HepG2 (cell line): ENCODE measurements around the gene KAZN. TPM values are rescaled to one million over a fixed set of nuclear protein-coding genes. Genes with fewer than 3 reads are reported as not detected.

Experiments used
- ATAC-seq: fragments of 200-7000 bp; cut with Tn5 transposase; 3 replicates; pipeline ENCODE4 v1.9.1; 2020; ENCODE audit warnings: mild to moderate bottlenecking, moderate library complexity
- BruUV-seq: library from RNA; stranded (reverse); fragments of 400-500 nt; replicated peaks from 2 replicates; lab custom pipeline; 2021; lab: Mats Ljungman, UMichigan
- CTCF ChIA-PET: fragments of 300-600 bp; formaldehyde crosslinking; extraction: SDS; loops from one replicate; lab custom pipeline; 2021; ENCODE audit warnings: low total read pairs, inconsistent platforms, low intra/inter-chr PET ratio; lab: Yijun Ruan, JAX
- POLR2A ChIA-PET: fragments of 350-600 bp; sonication (Branson Sonifier 250); formaldehyde crosslinking; loops from one replicate; lab custom pipeline; 2020; ENCODE audit warnings: antibody characterized with exemption, inconsistent platforms; lab: Yijun Ruan, JAX
- DNase-seq: peaks from one replicate; pipeline ENCODE4 v3.0.0-alpha.2; 2015; ENCODE audit warnings: low spot score
- FAIRE-seq: peaks from 3 replicates; lab custom pipeline; 2011; peaks lifted over from hg19 to GRCh38; lab: Jason Lieb, UNC
- H2AFZ ChIP-seq: one replicate; pipeline ENCODE4 v1.6.1; 2011; ENCODE audit warnings: low read length, inconsistent platforms
- H3K27ac ChIP-seq: fragments of 300-600 bp; 3 replicates; pipeline ENCODE4 v1.8.0; 2011; ENCODE audit warnings: mixed run types, mild to moderate bottlenecking, mixed read lengths, low read length, inconsistent platforms; ENCODE audit not compliant: insufficient read depth; ENCODE audit errors: extremely low read length
- H3K27me3 ChIP-seq, 2 experiments: fragments of 200-600 bp in 1 of 2; 2 replicates in 1 of 2; 3 replicates in 1 of 2; pipeline versions ENCODE4 v1.6.0 to v1.8.0; 2011; ENCODE audit warnings: low read length in 2 of 2, mild to moderate bottlenecking in 2 of 2, moderate library complexity in 2 of 2, inconsistent platforms in 1 of 2; ENCODE audit not compliant: insufficient read depth in 2 of 2, control insufficient read depth in 1 of 2
- H3K36me3 ChIP-seq, 2 experiments: fragments of 200-600 bp in 1 of 2; replicated peaks in 1 of 2; 2 replicates in 1 of 2; 3 replicates in 1 of 2; pipeline versions ENCODE4 v1.5.1 to v1.8.0; 2011; ENCODE audit warnings: low read length in 2 of 2, inconsistent platforms in 1 of 2; ENCODE audit not compliant: insufficient read depth in 2 of 2, control insufficient read depth in 1 of 2
- H3K4me1 ChIP-seq: 2 replicates; pipeline ENCODE4 v1.5.1; 2012; ENCODE audit warnings: low read length, inconsistent platforms; ENCODE audit not compliant: insufficient read depth
- H3K4me2 ChIP-seq: 2 replicates; pipeline ENCODE4 v1.6.0; 2011; ENCODE audit warnings: low read depth, low read length, inconsistent platforms
- H3K4me3 ChIP-seq, 3 experiments: fragments of 200-600 bp in 1 of 3; sonication (generic), shearing (Covaris generic) in 1 of 3; replicated peaks in 1 of 3; 2 replicates each; pipeline ENCODE4 v1.5.1; 2011 to 2016; ENCODE audit warnings: low read length in 3 of 3, inconsistent platforms in 2 of 3, low read depth in 2 of 3, mild to moderate bottlenecking in 2 of 3, control low read depth in 1 of 3, mixed read lengths in 1 of 3; ENCODE audit not compliant: insufficient read depth in 1 of 3
- H3K79me2 ChIP-seq: one replicate; pipeline ENCODE4 v1.6.1; 2011; ENCODE audit warnings: low read length, inconsistent platforms; ENCODE audit not compliant: insufficient read depth
- H3K9ac ChIP-seq: 2 replicates; pipeline ENCODE4 v1.6.0; 2011; ENCODE audit warnings: mild to moderate bottlenecking, low read depth, low read length, inconsistent platforms; ENCODE audit not compliant: insufficient read depth
- H3K9me3 ChIP-seq: 2 replicates; pipeline ENCODE4 v1.5.1; 2012; ENCODE audit warnings: mild to moderate bottlenecking, low read length
- H4K20me1 ChIP-seq: 2 replicates; pipeline ENCODE4 v1.6.0; 2011; ENCODE audit warnings: inconsistent platforms, mild to moderate bottlenecking, low read length, moderate library complexity; ENCODE audit not compliant: insufficient read depth
- ASH2L ChIP-seq: fragments of 300-600, 200-600 bp; sonication (generic); IDR thresholded peaks from 2 replicates; pipeline ENCODE4 v1.7.0; 2017; ENCODE audit warnings: low read depth, mild to moderate bottlenecking, moderate library complexity, mixed read lengths, low read length; ENCODE audit not compliant: insufficient read length
- ZNF280B ChIP-seq: sonication (generic); formaldehyde crosslinking; IDR thresholded peaks from 2 replicates; pipeline ENCODE4 v1.5.0; 2020; ENCODE audit warnings: missing genetic modification reagents, mild to moderate bottlenecking, borderline replicate concordance
- ZNF549 ChIP-seq: sonication (generic); formaldehyde crosslinking; IDR thresholded peaks from 2 replicates; pipeline ENCODE4 v1.5.0; 2020; ENCODE audit warnings: missing genetic modification reagents
- ZNF737 ChIP-seq: sonication (generic); formaldehyde crosslinking; IDR thresholded peaks from 2 replicates; pipeline ENCODE4 v1.5.0; 2020; ENCODE audit warnings: missing genetic modification reagents, mild to moderate bottlenecking, borderline replicate concordance
- ZSCAN5A ChIP-seq: sonication (generic); formaldehyde crosslinking; IDR thresholded peaks from 2 replicates; pipeline ENCODE4 v1.8.0; 2022; ENCODE audit warnings: mild to moderate bottlenecking, missing genetic modification reagents, borderline replicate concordance
- WGBS: methylation state at CpG from one replicate; pipeline ENCODE4 v1.1.6; 2017; ENCODE audit warnings: low lambda C conversion rate; 5-methylcytosine and 5-hydroxymethylcytosine counted together
- in situ Hi-C: cut with HindIII; loops from 2 replicates; pipeline ENCODE4 v1.10.0; 2017; ENCODE audit warnings: low pct_unique_long_range_greater_than_20kb; ENCODE audit not compliant: extremely low pct_ligation_motif_present
- intact Hi-C: fragments of 100-400 bp; cut with micrococcal nuclease; formaldehyde crosslinking; loops from one replicate; pipeline ENCODE4 v1.10.0; 2022; ENCODE audit not compliant: unreplicated experiment
- polyA plus RNA-seq, 8 experiments: library from polyadenylated mRNA; depleted of rRNA in 3 of 8; stranded (reverse) in 7 of 8; unstranded in 1 of 8; fragments of >200 nt; fragmentation: Illumina TruSeq in 4 of 8; extraction: Trizol in 4 of 8; gene quantifications; 2 replicates each; pipeline versions ENCODE4 v1.2.1 to v1.2.3, GENCODE V29; 2011 to 2016; ENCODE audit warnings: low read depth in 4 of 8, missing spikeins in 1 of 8, mixed read lengths in 1 of 8; ENCODE audit not compliant: insufficient read depth in 1 of 8
- total RNA-seq, 5 experiments: library from RNA; depleted of rRNA; stranded (reverse); fragments of >200 nt; fragmentation: Illumina TruSeq; extraction: Trizol; gene quantifications; 2 replicates each; pipeline ENCODE4 v1.2.3, GENCODE V29; 2016; ENCODE audit warnings: low read depth in 1 of 5
- TF ChIP-seq, protein P1 (sequence below): sonication (generic); formaldehyde crosslinking; IDR thresholded peaks from 2 replicates; pipeline ENCODE4 v1.5.0; 2020; ENCODE audit warnings: missing genetic modification reagents

The KAZN gene
- total and polyA plus RNA-seq, 2 of the 13 experiments (the other 11 are each of a cell fraction or from before 2014, with no cell fraction given), result 10.4 to 13.5 TPM

- in situ Hi-C loops, result no loop called here
- no peak for ATAC-seq
Measured at GRCh38 chr1:15056515-15057285, 458.2 kb downstream of the KAZN start.

More at GRCh38 chr1:15056515-15057285, 458.2 kb downstream of the KAZN start:
- TF ChIP-seq ZNF549 (CRISPR knock-in tag), result no peak
- no peak for TF ChIP-seq ZNF737 (CRISPR knock-in tag)
- TF ChIP-seq ZNF280B (CRISPR knock-in tag), result no peak
- no peak for TF ChIP-seq ZSCAN5A (CRISPR knock-in tag)
- no peak for TF ChIP-seq ASH2L
- TF ChIP-seq, protein P1, sequence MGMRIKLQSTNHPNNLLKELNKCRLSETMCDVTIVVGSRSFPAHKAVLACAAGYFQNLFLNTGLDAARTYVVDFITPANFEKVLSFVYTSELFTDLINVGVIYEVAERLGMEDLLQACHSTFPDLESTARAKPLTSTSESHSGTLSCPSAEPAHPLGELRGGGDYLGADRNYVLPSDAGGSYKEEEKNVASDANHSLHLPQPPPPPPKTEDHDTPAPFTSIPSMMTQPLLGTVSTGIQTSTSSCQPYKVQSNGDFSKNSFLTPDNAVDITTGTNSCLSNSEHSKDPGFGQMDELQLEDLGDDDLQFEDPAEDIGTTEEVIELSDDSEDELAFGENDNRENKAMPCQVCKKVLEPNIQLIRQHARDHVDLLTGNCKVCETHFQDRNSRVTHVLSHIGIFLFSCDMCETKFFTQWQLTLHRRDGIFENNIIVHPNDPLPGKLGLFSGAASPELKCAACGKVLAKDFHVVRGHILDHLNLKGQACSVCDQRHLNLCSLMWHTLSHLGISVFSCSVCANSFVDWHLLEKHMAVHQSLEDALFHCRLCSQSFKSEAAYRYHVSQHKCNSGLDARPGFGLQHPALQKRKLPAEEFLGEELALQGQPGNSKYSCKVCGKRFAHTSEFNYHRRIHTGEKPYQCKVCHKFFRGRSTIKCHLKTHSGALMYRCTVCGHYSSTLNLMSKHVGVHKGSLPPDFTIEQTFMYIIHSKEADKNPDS (CRISPR knock-in tag), result no peak
- TF ChIP-seq, all 625 proteins: peak for 0
- 100% methylated on average over 3 of the region's 4 CpGs for WGBS
- H3K9me3 ChIP-seq, result no peaks in the 10 kb centered on the region
- DNase-seq, result no peak
- no peaks in the 10 kb centered on the region for H3K27me3 ChIP-seq
- no peaks in the 10 kb centered on the region for H3K79me2 ChIP-seq
- no peak overlapping the region for H3K4me2 ChIP-seq
- H3K36me3 ChIP-seq, result peaks cover 44 to 77% of the 10 kb centered on the region in 2 experiments
- no peaks in the 10 kb centered on the region for H3K4me1 ChIP-seq
- intact Hi-C loops, result no loop called here
- POLR2A ChIA-PET, result no interaction called here
- CTCF ChIA-PET, result no interaction called here
- FAIRE-seq, result no peak
- H3K4me3 ChIP-seq, result no peak overlapping the region
- no peaks in the 10 kb centered on the region for H4K20me1 ChIP-seq
- H2AFZ ChIP-seq, result no peak overlapping the region
- BruUV-seq, result no TSS peak
- H3K9ac ChIP-seq, result no peak overlapping the region
- no peak overlapping the region for H3K27ac ChIP-seq
